Fibroblast of gingiva (primary cell): ENCODE results near the gene ARPC1B.
"Not testable (repeated sequence)": the region's sequence is repeated elsewhere in the genome, so short reads cannot be mapped to it uniquely, and the experiment has no call there.

ENCODE experiments used
- DNase-seq: peaks from one replicate; pipeline ENCODE4 v3.0.0-alpha.2; 2011; ENCODE audit warnings: low read depth

The ARPC1B gene

DNA sequence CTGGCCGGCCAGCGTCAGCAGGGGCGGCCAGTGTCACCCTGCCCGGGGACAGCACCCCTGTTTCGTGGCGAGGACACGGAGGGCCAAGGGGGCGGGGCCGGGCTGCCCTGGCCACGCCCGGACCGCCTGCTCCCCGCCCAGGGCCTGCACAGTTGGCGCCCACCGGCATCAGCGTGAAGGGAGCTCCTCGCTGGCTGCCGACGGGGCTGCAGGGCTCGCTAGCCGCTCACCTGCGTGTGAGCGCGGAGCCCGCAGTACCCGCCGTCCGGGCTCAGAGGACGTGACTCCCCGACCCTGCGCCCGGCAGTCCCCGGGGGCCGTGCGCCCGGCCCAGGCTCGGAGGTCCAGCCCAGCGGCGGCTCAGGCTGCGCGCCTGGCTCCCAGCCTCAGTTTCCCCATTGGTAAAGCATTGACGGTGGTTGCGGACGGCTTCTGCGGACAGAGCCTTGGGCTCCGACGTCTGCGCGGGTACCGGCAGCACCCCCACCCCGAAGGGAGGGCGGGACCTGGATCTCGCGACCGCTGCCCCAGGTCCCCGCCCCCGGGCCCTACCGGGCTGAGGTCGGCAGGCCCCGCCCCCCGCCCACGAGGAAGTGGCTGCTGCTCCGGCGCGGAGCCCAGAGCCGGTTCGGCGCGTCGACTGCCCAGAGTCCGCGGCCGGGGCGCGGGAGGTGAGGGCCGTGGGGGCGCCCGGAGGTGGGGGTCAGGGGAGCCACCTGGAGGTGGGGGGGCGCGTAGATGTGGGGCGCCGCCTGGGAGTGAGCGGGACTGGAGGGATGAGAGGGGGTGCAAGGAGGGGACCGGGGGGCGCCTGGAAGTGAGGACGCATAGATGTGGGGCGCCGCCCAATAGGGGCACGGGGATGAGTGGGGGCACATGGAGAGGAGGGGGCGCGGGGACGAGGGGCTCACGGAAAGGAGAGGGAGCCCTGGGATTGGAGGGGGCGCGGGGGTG is at the start of gene ARPC1B:
ARPC1B (plus strand) TSS at position 620 of the 954 bp plus-strand sequence. CDS start 10,985 bp downstream, outside the sequence.
- DNase-seq: peak; percentile 71

DNA sequence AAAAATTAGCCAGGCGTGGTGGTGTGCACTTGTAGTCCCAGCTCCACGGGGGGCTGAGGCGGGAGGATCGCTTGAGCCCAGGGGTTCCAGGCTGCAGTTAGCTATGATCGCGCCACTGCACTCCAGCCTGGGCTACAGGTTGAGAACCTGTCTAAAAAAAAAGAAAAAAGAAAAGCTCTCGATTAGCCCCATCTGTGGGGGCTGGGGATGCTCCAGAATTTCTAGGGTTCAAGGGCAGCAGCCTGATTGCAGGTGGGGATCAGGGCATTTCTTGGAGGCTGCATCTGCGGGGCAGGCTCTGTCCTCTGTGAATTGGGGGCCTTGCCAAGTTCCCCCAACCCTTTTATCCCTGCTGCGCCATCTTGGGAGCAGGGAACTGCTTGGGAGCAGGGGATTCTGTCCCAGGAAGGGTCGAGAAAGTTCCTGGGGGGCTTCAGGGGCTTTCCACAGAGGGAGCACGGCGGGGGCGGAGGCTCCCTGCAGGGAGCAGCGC is 49.5 kb upstream of the ARPC1B start:
- no peak for DNase-seq

DNA sequence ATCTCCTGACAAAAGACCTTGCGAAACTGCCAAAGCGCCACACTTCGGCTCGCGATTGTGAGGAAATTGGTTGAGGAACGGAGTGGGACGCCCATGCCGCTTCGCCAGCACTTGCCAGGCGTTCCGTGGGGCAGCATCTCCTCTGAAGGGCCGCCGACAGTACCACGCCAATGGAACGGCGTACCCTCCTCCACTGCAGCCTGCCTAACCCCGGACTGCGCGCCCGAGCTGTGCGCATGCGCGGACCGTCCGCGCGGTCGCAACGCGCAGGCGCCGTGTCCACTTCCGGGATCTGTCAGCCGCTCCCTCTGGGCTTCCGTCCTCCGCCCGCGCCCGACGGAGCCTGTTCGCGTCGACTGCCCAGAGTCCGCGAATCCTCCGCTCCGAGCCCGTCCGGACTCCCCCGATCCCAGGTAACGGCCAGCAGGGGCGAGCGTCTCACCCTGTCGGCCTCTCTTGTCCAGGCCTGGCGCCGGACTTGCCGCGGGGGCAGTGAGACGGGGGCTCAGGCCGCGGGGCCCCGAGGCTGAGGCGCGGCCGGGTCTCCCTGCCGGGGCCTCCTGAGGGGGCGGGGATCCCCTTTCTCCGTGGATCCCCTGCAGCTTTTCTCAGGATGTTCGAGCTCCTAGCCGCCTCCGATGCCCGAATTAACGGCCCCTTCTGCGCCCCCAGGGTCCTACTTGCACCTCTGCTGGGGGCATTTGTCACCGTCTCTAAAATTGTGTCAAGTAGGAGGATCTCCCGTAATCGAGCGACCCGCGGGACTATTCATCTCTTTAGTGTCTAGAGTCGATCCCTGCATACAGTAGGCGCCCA is 48.7 kb upstream of the ARPC1B start, which contains the start of gene ARPC1A:
ARPC1A (plus strand) TSS at position 307 of the 816 bp plus-strand sequence. CDS start 7,456 bp downstream, outside the sequence.
- peak; percentile 91 for DNase-seq

DNA sequence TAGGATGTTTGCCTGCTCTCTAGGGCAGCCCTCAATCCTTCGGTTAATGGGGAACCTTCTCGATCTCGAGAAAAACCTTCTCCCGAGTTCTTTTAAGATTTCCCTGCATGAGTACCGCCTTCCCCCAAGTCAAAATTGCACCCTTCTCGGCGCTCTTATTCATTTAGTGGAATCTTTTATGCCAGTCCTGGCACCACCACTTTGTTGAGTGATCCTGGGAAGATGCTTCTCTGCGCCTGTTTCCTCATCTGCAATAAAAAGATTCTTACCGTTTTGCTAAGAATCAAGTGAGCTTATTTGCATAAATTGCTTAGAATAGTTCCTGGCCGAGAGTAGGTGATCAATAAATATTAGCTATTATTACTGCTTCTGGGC is 48.1 kb upstream of the ARPC1B start:
- DNase-seq: no peak

DNA sequence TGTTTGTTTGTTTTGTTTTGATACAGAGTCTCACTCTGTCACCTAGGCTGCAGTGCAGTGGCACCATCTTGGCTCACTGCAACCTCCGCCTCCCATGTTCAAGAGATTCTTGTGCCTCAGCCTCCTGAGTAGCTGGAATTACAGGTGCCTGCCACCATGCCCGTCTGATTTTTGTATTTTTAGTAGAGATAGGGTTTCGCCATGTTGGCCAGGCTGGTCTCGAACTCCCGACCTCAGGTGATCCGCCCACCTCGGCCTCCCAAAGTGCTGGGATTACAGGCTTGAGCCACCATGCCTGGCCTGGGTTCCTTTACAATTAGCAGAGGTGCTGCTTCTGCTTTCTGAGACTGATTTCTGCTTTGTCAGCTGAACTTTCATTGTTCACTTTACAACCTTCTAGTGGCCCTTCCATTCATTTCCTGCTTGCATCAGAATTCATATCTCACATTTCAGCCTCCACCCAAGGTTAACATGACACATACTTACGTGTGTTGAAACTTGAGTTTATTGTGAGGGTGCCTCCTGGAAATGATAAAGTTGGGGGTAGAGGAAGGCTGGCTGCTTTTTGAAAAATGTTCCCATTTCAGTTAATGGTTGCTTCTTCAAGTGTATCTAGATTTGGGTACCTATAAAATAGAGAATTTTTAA is 44.1 kb upstream of the ARPC1B start:
- DNase-seq: peak; percentile 79

DNA sequence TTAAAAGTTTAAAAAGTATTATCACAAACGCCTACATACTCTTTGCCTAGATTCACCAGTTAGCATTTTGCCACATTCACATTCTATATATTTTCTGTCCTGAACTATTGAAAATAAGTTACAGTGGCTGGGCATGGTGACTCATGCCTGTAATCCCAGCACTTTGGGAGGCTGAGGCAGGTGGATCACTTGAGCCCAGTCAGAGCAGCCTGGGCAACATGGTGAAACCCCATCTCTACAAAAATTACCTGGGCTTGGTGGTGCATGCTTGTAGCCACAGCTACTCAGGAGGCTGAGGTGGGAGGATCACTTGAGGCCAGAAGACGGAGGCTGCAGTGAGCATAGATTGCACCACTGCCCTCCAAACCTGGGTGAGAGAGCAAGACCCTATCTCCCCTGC is 43.5 kb upstream of the ARPC1B start:
- no peak for DNase-seq

DNA sequence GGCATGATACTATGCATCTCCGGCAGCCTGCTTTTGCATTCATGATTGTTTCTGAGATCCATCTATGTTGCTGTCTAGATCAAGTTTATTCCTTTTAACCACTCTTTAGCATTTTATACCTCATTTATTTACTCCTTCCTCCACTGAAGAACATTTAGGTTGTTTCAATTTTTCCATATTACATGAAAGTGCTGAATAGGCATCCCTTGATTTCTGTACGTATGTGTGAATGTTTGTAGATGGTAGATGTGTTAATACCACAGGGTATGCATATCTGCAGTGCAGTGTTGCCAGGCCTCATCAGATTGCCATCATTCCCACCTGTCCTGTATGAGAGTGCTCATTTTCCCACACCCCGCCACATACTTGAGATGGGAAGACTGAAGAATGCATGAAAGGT is 34.9 kb upstream of the ARPC1B start:
- no peak for DNase-seq

DNA sequence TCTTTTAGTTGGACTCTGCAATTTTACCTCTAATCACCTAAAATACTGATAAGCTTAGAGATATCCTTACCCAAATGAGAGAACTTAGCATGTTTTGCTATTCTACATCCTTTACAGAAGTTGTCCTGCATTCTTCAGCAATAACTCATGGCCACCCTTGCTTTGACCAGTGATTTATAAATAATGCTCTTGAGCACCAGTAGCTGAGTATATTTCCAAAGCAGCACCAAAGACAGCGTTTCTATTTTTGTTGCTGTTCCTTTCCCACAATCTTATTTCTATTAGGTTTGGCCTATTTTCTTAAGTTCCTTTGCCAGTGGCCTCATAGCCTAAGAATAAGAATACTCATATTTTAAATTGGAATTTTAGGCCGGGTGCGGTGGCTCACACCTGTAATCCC is 33.9 kb upstream of the ARPC1B start:
- DNase-seq: no peak

DNA sequence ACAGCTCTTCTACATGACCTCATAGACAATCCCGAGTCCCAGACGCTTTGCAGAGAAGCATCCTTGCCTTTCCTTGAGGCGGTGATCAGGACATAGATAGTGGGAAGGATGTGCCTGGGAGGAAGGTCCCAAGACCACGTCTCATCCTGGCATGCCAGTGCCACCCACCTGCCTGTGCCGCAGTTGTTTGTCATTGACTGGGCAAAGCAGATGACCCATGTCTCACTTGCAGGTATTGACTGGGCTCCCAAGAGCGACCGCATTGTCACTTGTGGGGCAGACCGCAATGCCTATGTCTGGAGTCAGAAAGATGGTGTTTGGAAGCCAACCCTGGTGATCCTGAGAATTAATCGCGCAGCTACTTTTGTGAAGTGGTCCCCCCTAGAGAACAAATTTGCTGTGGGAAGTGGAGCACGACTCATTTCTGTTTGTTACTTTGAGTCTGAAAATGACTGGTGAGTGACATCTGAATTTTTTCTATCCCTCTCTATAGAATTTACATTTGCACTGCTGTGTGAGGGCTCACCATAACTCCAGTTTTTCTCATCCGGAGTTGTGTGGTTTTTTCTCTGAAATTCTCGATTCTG is 30.4 kb upstream of the ARPC1B start:
- DNase-seq: no peak

DNA sequence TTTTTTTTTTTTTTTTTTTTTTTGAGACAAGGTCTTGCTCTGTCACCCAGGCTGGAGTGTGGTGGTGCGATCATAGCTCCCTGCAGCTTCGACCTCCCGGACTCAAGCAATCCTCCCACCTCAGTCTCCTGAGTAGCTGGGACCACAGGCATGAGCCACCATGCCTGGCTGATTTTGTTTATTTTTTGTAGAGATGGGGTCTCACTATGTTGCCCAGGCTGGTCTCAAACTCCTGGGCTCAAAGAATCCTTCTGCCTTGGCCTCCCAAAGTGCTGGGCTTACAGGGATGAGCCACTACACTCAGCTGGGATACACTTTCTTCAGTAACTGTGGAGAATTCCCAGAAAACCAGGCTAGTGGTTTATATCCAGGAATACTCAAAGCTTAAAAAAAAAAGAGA is 23.9 kb upstream of the ARPC1B start:
- not testable (repeated sequence) for DNase-seq

DNA sequence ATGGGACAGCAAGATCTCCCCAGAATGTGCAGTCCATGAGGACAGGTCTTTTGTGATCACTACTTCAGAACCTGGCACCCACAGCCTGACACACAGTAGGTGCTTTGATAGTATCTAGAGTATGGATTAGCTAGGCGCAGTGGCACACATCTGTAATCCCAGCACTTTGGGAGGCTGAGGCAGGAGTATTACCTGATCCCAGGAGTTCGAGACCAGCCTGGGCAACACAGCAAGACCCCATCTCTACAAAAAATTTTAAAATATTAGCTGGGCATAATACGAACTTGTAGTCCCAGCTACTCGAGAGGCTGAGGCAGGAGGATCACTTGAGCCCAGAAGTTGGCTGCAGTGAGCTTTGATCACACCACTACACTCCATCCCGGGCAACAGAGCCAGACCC is 22.3 kb upstream of the ARPC1B start:
- DNase-seq: no peak

DNA sequence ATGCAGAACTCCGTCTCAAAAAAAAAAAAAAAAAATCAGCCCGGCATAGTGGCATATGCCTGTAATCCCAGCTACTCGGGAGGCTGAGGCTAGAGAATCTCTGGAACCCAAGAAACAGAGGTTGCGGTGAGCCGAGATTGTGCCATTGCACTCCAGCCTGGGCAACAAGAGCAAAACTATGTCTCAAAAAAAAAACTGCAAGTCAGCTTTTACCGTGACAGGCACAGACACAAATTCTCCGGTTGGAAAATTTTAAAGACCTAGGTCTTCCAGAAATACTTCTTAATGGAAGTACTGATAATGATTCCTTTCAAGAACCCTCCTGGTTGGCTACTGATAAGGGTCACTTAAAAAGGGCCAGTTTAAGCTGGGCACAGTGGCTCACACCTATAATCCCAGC is 19.4 kb upstream of the ARPC1B start:
- no peak for DNase-seq

DNA sequence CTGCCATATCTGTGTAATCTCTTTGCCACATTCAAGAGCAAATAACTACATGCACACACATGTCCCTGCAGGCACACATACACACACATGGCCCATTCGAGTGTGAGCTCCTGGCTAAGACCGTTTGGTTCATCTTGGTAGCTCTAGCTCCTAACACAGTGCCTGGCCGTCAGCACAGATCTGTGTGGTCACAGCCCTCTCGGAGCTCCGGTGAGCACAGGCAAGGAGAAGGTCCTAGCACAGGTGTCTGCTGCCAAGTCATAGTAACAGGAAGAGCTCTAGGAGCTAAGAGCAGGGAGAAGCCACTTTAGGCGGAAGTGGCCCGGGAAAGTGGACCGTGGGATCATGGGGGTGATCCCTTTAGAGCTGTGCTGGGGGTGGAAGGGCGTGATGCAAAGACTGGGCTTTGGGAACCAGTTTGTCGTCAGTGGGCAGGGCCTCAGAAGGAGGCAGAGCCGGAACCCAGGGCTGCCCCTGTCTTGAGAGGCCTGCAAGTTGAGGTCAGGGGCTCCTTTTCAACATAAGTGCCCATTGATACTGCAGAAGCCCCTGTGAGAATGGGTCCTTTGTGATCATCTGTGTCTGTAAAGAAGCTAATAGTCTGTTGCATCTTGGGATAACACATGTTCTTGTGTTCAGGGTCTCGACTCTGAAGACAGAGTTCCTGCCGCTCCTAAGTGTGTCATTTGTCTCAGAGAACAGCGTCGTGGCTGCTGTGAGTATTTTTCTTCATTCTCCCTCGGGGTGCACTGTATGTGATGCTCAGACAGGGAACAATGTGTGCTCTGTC is 16.6 kb upstream of the ARPC1B start:
- DNase-seq: no peak

DNA sequence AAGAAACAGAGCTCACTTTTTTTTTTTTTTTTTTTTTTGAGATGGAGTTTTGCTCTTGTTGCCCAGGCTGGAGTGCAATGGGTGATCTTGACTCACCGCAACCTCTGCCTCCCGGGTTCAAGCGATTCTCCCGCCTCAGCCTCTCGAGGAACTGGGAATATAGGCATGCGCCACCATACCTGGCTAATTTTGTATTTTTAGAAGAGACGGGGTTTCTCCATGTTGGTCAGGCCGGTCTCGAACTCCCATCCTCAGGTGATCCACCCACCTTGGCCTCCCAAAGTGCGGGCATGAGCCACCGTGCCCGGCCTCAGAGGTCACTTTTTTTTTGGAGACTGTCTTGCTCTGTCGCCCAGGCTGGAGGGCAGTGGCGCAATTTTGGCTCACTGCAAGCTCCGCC is 16.0 kb upstream of the ARPC1B start:
- DNase-seq: not testable (repeated sequence)

DNA sequence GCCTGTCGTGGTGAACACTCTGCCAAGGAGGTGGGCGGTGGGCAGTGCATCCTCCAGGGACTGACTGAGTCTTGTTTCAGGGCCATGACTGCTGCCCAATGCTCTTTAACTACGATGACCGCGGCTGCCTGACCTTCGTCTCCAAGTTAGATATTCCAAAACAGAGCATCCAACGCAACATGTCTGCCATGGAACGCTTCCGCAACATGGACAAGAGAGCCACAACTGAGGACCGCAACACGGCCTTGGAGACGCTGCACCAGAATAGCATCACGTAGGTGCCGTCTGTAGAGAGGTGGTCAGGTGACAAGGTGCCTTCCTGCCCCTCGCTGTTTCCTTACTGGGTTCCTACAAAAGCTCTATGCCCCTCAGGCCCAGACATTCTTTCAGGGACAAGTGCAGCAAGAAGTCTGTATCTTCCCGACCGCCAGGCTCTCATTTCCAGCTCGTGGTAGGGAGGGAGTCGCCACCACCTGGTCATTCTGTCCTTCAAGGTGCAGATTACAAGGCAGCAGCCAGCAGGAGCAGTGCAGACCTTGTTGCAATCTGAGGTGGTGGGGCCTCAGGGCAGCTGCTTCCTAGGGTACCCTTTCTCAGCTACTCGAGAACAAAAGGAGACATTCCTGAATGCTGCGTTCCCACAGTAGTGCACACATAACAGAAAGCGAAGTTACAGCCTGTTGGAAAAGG is 14.9 kb upstream of the ARPC1B start:
- DNase-seq: no peak

DNA sequence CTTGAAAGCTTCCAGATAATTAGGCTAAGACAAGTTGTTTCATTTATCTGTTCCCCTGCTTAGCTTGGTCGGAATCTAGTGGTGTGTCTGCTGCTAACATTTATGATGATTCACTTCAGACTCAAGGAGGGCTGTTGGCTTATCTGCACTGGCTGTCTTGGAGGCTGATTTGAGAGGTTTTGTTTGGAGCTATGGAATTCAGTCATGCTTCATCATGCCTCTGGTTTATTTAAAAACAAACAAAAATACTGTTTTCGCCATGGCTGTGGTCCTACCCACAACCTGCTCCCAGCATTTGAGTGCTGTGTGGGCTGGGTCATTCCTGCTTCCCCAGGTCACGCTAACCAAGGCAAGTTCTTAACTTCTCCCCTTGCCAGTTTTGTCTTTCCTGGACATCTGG is 11.7 kb upstream of the ARPC1B start:
- peak; percentile 66 for DNase-seq

DNA sequence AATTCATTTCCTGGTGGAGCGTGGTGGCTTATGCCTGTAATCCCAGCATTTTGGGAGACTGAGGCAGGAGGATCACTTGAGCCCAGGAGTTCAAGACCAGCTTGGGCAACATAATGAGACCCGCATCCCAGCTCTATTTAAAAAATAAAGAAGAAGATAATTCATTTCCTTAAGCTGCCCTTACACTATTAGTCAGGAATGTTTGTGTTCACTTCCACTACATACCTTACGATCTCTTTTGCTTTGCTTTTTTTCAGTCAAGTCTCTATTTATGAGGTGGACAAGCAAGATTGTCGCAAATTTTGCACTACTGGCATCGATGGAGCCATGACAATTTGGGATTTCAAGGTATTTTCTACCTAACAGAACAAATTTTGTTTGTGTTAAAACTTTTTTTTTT is 11.2 kb upstream of the ARPC1B start:
- DNase-seq: no peak

DNA sequence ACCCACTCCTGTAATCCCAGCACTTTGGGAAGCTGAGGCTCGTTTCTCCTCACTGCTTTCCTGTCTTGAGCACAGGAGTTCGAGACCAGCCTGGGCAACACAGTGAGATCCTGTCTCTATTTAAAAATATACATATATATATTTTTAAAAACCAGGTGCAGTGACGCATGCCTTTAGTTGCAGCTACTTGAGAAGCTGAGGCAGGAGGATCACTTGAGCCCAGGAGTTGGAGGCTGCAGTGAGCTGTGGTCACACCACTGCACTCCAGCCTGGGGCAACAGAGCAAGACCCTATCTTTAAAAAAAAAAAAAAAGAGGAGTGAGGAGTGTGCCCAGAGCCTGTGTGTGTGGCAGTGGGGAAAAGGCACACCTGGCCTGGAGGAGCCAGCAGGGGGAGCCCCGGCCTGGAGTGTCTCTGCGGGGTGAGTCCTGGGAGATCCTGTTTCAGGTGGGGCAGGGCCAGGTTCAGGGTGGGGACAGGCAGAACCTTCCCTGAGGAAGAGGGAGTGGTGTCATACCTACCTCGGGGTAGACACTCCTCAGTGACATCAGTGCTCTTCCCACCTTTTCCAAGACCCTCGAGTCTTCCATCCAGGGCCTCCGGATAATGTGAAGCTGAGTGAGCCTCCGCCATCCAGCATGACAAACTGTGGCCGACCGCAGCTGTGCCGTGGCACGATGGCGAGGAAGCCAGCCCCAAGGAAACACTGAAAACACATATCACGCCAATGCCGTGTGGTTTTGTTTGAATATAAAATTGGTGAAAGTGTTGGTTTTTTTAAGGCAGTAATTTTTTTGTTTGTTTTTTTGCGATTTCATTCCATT is 9.0 kb upstream of the ARPC1B start:
- no peak for DNase-seq

DNA sequence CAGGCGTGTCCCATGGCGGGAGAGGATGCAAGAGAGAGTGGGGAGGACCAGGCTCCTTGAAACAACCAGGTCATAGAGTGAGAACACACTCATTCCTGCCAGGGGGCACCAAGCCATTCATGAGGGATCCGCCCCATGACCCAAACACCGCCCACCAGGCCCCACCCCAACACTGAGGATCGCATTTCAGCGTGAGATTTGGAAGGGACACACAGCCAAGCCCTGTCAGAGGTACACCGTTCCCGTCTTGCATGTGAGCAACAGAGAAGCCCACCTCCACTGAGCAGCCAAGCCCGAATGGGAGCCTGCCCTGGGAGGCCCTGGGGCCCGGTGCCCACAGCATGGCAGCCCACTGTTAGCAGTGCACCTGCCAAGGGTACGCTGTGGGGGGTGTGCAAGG is 7.9 kb upstream of the ARPC1B start:
- DNase-seq: no peak
